GM18861 (cell line): ENCODE data around the gene EML5.
"Not testable (repeated sequence)": the region's sequence is repeated elsewhere in the genome, so short reads cannot be mapped to it uniquely, and the experiment has no call there.

Experiments used
- ATAC-seq: cut with Tn5 transposase; IDR thresholded peaks from one replicate; pipeline ENCODE4 v1.9.1; 2021; ENCODE audit not compliant: unreplicated experiment

EML5 gene

GRCh38 chr14:88792473-88793258 lies at the start of gene EML5:
TSS of gene EML5 (minus strand) at chr14:88792953. CDS start at chr14:88792503, 450 bp downstream.
- peak; percentile 85 for ATAC-seq

- ATAC-seq, result no peak
Observed at GRCh38 chr14:88842414-88842813, 49.7 kb upstream of the EML5 start.

- ATAC-seq, result no peak
Observed at GRCh38 chr14:88841741-88842140, 49.0 kb upstream of the EML5 start.

GRCh38 chr14:88840926-88841325 lies 48.2 kb upstream of the EML5 start:
- no peak for ATAC-seq

- no peak for ATAC-seq
Observed at GRCh38 chr14:88838015-88838414, 45.3 kb upstream of the EML5 start.

- no peak for ATAC-seq
Observed at GRCh38 chr14:88837495-88837894, 44.7 kb upstream of the EML5 start.

- no peak for ATAC-seq
Observed at GRCh38 chr14:88835661-88836060, 42.9 kb upstream of the EML5 start.

- no peak for ATAC-seq
Observed at GRCh38 chr14:88834883-88835431, 42.2 kb upstream of the EML5 start.

GRCh38 chr14:88831284-88831683 lies 38.5 kb upstream of the EML5 start:
- ATAC-seq, result no peak

- no peak for ATAC-seq
Observed at GRCh38 chr14:88829685-88830302, 37.0 kb upstream of the EML5 start.

GRCh38 chr14:88829188-88829587 lies 36.4 kb upstream of the EML5 start:
- no peak for ATAC-seq

- ATAC-seq, result no peak
Observed at GRCh38 chr14:88825503-88825902, 32.8 kb upstream of the EML5 start.

- no peak for ATAC-seq
Observed at GRCh38 chr14:88825078-88825458, 32.3 kb upstream of the EML5 start.

- peak; percentile 98 for ATAC-seq
Observed at GRCh38 chr14:88824314-88825077, 31.7 kb upstream of the EML5 start, which contains the start of gene TTC8. TSS of gene TTC8 (plus strand) at chr14:88824651. CDS start at chr14:88824708, 57 bp downstream.

- peak; percentile 7 for ATAC-seq
Observed at GRCh38 chr14:88823968-88824313, 31.2 kb upstream of the EML5 start.

GRCh38 chr14:88821888-88822287 lies 29.1 kb upstream of the EML5 start:
- ATAC-seq, result no peak

- ATAC-seq, result no peak
Observed at GRCh38 chr14:88821378-88821777, 28.6 kb upstream of the EML5 start.

GRCh38 chr14:88819674-88820073 lies 26.9 kb upstream of the EML5 start:
- ATAC-seq, result not testable (repeated sequence)

- ATAC-seq, result no peak
Observed at GRCh38 chr14:88818018-88818417, 25.3 kb upstream of the EML5 start.

- no peak for ATAC-seq
Observed at GRCh38 chr14:88815980-88816379, 23.2 kb upstream of the EML5 start.

- no peak for ATAC-seq
Observed at GRCh38 chr14:88808359-88808758, 15.6 kb upstream of the EML5 start.

GRCh38 chr14:88804477-88804876 lies 11.7 kb upstream of the EML5 start:
- ATAC-seq, result no peak
